Endodermal cell (in vitro differentiated cells): ENCODE results near the gene EGR2. TPM values are rescaled to one million over a fixed set of nuclear protein-coding genes. Genes with fewer than 3 reads are reported as not detected.
A peak's percentile ranks its signal among the peaks of the same experiment; 100 is the strongest.

Source experiments
- DNase-seq: peaks from one replicate; pipeline ENCODE4 v3.0.0-alpha.2; 2017
- H3K27ac ChIP-seq: 2 replicates; pipeline ENCODE4 v1.5.1; 2013; ENCODE audit warnings: mild to moderate bottlenecking, low read depth, low read length, moderate library complexity
- H3K27me3 ChIP-seq: 2 replicates; pipeline ENCODE4 v1.6.1; 2013; ENCODE audit warnings: mild to moderate bottlenecking, low read length, moderate library complexity; ENCODE audit not compliant: insufficient read depth, control insufficient read depth, poor library complexity, severe bottlenecking
- H3K36me3 ChIP-seq: 2 replicates; pipeline ENCODE4 v1.7.0; 2013; ENCODE audit warnings: mild to moderate bottlenecking, low read length, moderate library complexity; ENCODE audit not compliant: control insufficient read depth, insufficient read depth
- H3K4me1 ChIP-seq: one replicate; pipeline ENCODE4 v1.7.0; 2013; ENCODE audit warnings: low read length; ENCODE audit not compliant: control insufficient read depth, insufficient read depth
- H3K4me3 ChIP-seq: 2 replicates; pipeline ENCODE4 v1.5.1; 2013; ENCODE audit warnings: mild to moderate bottlenecking, low read length, moderate library complexity
- H3K9ac ChIP-seq: 2 replicates; pipeline ENCODE4 v1.6.1; 2013; ENCODE audit warnings: mild to moderate bottlenecking, low read length, moderate library complexity; ENCODE audit not compliant: poor library complexity, severe bottlenecking; ENCODE audit errors: extremely low read depth
- H3K9me3 ChIP-seq: 2 replicates; pipeline ENCODE4 v1.6.1; 2013; ENCODE audit warnings: mild to moderate bottlenecking, low read length, moderate library complexity; ENCODE audit not compliant: control insufficient read depth
- H3K27ac Mint-ChIP-seq: 2 replicates; pipeline ENCODE4 v1.8.0; 2020; ENCODE audit warnings: mixed read lengths
- H3K27me3 Mint-ChIP-seq: 2 replicates; pipeline ENCODE4 v1.8.0; 2021; ENCODE audit warnings: mild to moderate bottlenecking, mixed read lengths; ENCODE audit not compliant: insufficient read depth
- H3K36me3 Mint-ChIP-seq: 2 replicates; pipeline ENCODE4 v1.8.0; 2020; ENCODE audit warnings: low read depth, mixed read lengths
- H3K4me1 Mint-ChIP-seq: 2 replicates; pipeline ENCODE4 v1.8.0; 2020; ENCODE audit warnings: mixed read lengths
- H3K4me3 Mint-ChIP-seq: 2 replicates; pipeline ENCODE4 v1.8.0; 2020; ENCODE audit warnings: mild to moderate bottlenecking, moderate library complexity, mixed read lengths
- H3K9me3 Mint-ChIP-seq: 2 replicates; pipeline ENCODE4 v1.8.0; 2020; ENCODE audit warnings: mild to moderate bottlenecking, mixed read lengths
- CTCF ChIP-seq: fragments of 200-600 bp; sonication (generic); conservative IDR thresholded peaks from 2 replicates; pipeline ENCODE4 v1.5.0; 2021; ENCODE audit warnings: antibody characterized with exemption, mild to moderate bottlenecking
- WGBS, 2 experiments: methylation state at CpG; one replicate each; pipeline versions ENCODE4 v1.1.5 to v1.1.7; 2013; ENCODE audit warnings: missing lambda C conversion rate in 2 of 2, mixed read lengths in 1 of 2; ENCODE audit not compliant: insufficient coverage in 1 of 2, insufficient read length in 1 of 2; 5-methylcytosine and 5-hydroxymethylcytosine counted together
- total RNA-seq, 2 donors: library from RNA; stranded (reverse); fragmentation: NEBNext Ultra II Directional in 1 of 2; extraction: Animal tissue kit (Norgen Biotek cat#: 25700) in 1 of 2; gene quantifications; 2 replicates in 1 of 2; 3 replicates in 1 of 2; pipeline ENCODE4 v1.2.1, GENCODE V29; 2021

The EGR2 gene
- total RNA-seq, 2 donors from 2014 or later, result 0.24 to 0.35 TPM

GRCh38 chr10:62818426-62819011 lies 2.4 kb upstream of the EGR2 start:
- no peaks in the 10 kb centered on the region for H3K9me3 ChIP-seq
- Mint-ChIP-seq H3K4me1 (peaks cover 15% of the 10 kb centered on the region), H3K4me3 (peak overlapping the region; percentile 64), H3K27ac (no peak overlapping the region), H3K9me3 (peaks cover 7% of the 10 kb centered on the region), H3K27me3 (peaks cover 83% of the 10 kb centered on the region), H3K36me3 (no peaks in the 10 kb centered on the region)
- no peaks in the 10 kb centered on the region for H3K4me1 ChIP-seq
- DNase-seq, result peak; percentile 85
- TF ChIP-seq CTCF, result peak; percentile 51
- no peaks in the 10 kb centered on the region for H3K36me3 ChIP-seq
- WGBS, 2 experiments, result 6 to 11% methylated on average over 8 to 65 of the region's 65 CpGs
- H3K27ac ChIP-seq, result no peak overlapping the region
- H3K4me3 ChIP-seq, result no peak overlapping the region
- H3K9ac ChIP-seq, result no peak overlapping the region
- peaks cover 86% of the 10 kb centered on the region for H3K27me3 ChIP-seq

GRCh38 chr10:62817766-62818425 lies 1.7 kb upstream of the EGR2 start:
- Mint-ChIP-seq H3K4me1 (peaks cover 15% of the 10 kb centered on the region), H3K9me3 (peaks cover 7% of the 10 kb centered on the region), H3K4me3 (peak overlapping the region; percentile 64), H3K36me3 (no peaks in the 10 kb centered on the region), H3K27me3 (peaks cover 87% of the 10 kb centered on the region), H3K27ac (no peak overlapping the region)
- peak; percentile 95 for DNase-seq
- TF ChIP-seq CTCF, result peak; percentile 93
- H3K27me3 ChIP-seq, result peaks cover 86% of the 10 kb centered on the region
- H3K36me3 ChIP-seq, result no peaks in the 10 kb centered on the region
- no peaks in the 10 kb centered on the region for H3K4me1 ChIP-seq
- no peak overlapping the region for H3K9ac ChIP-seq
- WGBS, 2 experiments, result 2% methylated on average over 26 to 51 of the region's 51 CpGs
- peak overlapping the region; percentile 80 for H3K4me3 ChIP-seq
- no peaks in the 10 kb centered on the region for H3K9me3 ChIP-seq
- H3K27ac ChIP-seq, result no peak overlapping the region

GRCh38 chr10:62817121-62817765 lies 1.1 kb upstream of the EGR2 start:
- DNase-seq, result peak; percentile 75
- Mint-ChIP-seq H3K36me3 (no peaks in the 10 kb centered on the region), H3K4me1 (peaks cover 15% of the 10 kb centered on the region), H3K9me3 (peaks cover 7% of the 10 kb centered on the region), H3K4me3 (peak overlapping the region; percentile 64), H3K27ac (peak overlapping the region; percentile 83), H3K27me3 (peaks cover 92% of the 10 kb centered on the region)
- Histone ChIP-seq H3K27me3 (peaks cover 90% of the 10 kb centered on the region), H3K27ac (no peak overlapping the region), H3K9ac (peak overlapping the region; percentile 54), H3K4me3 (peak overlapping the region; percentile 80), H3K36me3 (no peaks in the 10 kb centered on the region), H3K4me1 (no peaks in the 10 kb centered on the region), H3K9me3 (no peaks in the 10 kb centered on the region)
- no peak for TF ChIP-seq CTCF
- WGBS, 2 experiments, result 2% methylated on average over 22 to 49 of the region's 49 CpGs
